ENCODE results near the gene CCS.

The CCS gene

GRCh38 chr11:66598993-66599392 lies 6.0 kb downstream of the CCS start:
- H3K9me2 ChIP-seq (ENCODE audit: low read depth, low read length), result no peaks in the 10 kb centered on the region
- no peak for TF ChIP-seq CTCF (IDR thresholded peaks at IDR 0.05; ENCODE audit: low read length)
- no peak for TF ChIP-seq EZH2 (IDR thresholded peaks at IDR 0.05; ENCODE audit: borderline replicate concordance, low read length)
- no peaks in the 10 kb centered on the region for H4K20me1 ChIP-seq (ENCODE audit: insufficient read depth, low read length)
- H2AFZ ChIP-seq (ENCODE audit: low read length), result no peak overlapping the region
- no peaks in the 10 kb centered on the region for H3K79me2 ChIP-seq (ENCODE audit: insufficient read depth, low read length)
- no peak overlapping the region for H3K9ac ChIP-seq (ENCODE audit: low read length)
- no peak overlapping the region for H3K27ac ChIP-seq (ENCODE audit: low read depth, low read length, poor library complexity, severe bottlenecking)
- peaks cover 24% of the 10 kb centered on the region for H3K4me1 ChIP-seq (ENCODE audit: insufficient read depth, low read length, severe bottlenecking)
- no peak overlapping the region for H3K4me3 ChIP-seq (ENCODE audit: low read depth, low read length, poor library complexity, severe bottlenecking)
- H3F3A ChIP-seq (ENCODE audit: insufficient read depth, low read length), result no peaks in the 10 kb centered on the region
- H3K4me2 ChIP-seq (ENCODE audit: low read length), result no peak overlapping the region
- H3K36me3 ChIP-seq (ENCODE audit: insufficient read depth, low read length), result peaks cover 18% of the 10 kb centered on the region; the same call in 1 of the 2 replicates
- no peaks in the 10 kb centered on the region for H3K9me3 ChIP-seq (ENCODE audit: low read length)
- H3K27me3 ChIP-seq (ENCODE audit: insufficient read depth, low read length), result no peaks in the 10 kb centered on the region

- Histone ChIP-seq H3K9me3 (ENCODE audit: low read length) (no peaks in the 10 kb centered on the region), H3K9me2 (ENCODE audit: low read depth, low read length) (no peaks in the 10 kb centered on the region), H2AFZ (ENCODE audit: low read length) (no peak overlapping the region), H3K79me2 (ENCODE audit: insufficient read depth, low read length) (no peaks in the 10 kb centered on the region), H3K4me3 (ENCODE audit: low read depth, low read length, poor library complexity, severe bottlenecking) (no peak overlapping the region), H3K9ac (ENCODE audit: low read length) (no peak overlapping the region), H3F3A (ENCODE audit: insufficient read depth, low read length) (no peaks in the 10 kb centered on the region), H4K20me1 (ENCODE audit: insufficient read depth, low read length) (no peaks in the 10 kb centered on the region), H3K4me2 (ENCODE audit: low read length) (no peak overlapping the region), H3K27ac (ENCODE audit: low read depth, low read length, poor library complexity, severe bottlenecking) (no peak overlapping the region), H3K36me3 (ENCODE audit: insufficient read depth, low read length) (peaks cover 27% of the 10 kb centered on the region; the same call in 1 of the 2 replicates), H3K4me1 (ENCODE audit: insufficient read depth, low read length, severe bottlenecking) (peaks cover 14% of the 10 kb centered on the region), H3K27me3 (ENCODE audit: insufficient read depth, low read length) (no peaks in the 10 kb centered on the region)
- TF ChIP-seq EZH2 (IDR thresholded peaks at IDR 0.05; ENCODE audit: borderline replicate concordance, low read length) (no peak), CTCF (IDR thresholded peaks at IDR 0.05; ENCODE audit: low read length) (no peak)
Measured at GRCh38 chr11:66600219-66600618, 7.2 kb downstream of the CCS start.

DNA sequence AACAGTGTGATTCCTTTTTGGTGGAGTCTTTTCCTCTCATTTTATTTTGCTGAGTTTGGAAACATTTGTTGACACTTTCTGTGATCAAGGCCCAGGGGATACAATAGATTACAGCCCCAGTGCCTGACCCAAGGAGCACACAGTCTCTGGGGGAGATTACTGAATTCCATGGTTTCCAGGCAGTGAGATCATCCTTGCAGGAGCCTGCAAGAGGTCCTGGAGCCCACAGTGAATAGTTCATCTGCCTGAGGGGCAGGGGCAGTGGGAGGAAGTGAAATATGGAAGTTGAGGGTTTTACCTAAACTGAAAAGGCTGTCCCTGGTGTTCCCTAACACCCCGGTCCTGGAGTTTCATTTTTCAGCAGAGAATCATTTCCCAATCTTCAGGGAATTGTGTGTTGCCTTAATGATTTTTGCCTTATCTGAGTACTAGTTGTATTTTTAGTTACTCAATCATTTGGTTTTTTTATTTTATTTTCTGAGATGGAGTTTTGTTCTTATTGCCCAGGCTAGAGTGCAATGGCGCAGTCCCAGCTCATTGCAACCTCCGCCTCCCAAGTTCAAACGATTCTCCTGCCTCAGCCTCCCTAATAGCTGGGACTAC lies 7.7 kb downstream of the CCS start:
- TF ChIP-seq EZH2 (IDR thresholded peaks at IDR 0.05; ENCODE audit: borderline replicate concordance, low read length) (no peak), CTCF (IDR thresholded peaks at IDR 0.05; ENCODE audit: low read length) (no peak)
- no peak overlapping the region for H2AFZ ChIP-seq (ENCODE audit: low read length)
- no peaks in the 10 kb centered on the region for H3K9me2 ChIP-seq (ENCODE audit: low read depth, low read length)
- H3K4me1 ChIP-seq (ENCODE audit: insufficient read depth, low read length, severe bottlenecking), result peaks cover 9% of the 10 kb centered on the region
- no peak overlapping the region for H3K4me3 ChIP-seq (ENCODE audit: low read depth, low read length, poor library complexity, severe bottlenecking)
- peaks cover 33% of the 10 kb centered on the region; the same call in 1 of the 2 replicates for H3K36me3 ChIP-seq (ENCODE audit: insufficient read depth, low read length)
- no peaks in the 10 kb centered on the region for H4K20me1 ChIP-seq (ENCODE audit: insufficient read depth, low read length)
- H3K9ac ChIP-seq (ENCODE audit: low read length), result no peak overlapping the region
- no peak overlapping the region for H3K4me2 ChIP-seq (ENCODE audit: low read length)
- H3K79me2 ChIP-seq (ENCODE audit: insufficient read depth, low read length), result no peaks in the 10 kb centered on the region
- no peaks in the 10 kb centered on the region for H3K27me3 ChIP-seq (ENCODE audit: insufficient read depth, low read length)
- no peaks in the 10 kb centered on the region for H3F3A ChIP-seq (ENCODE audit: insufficient read depth, low read length)
- H3K27ac ChIP-seq (ENCODE audit: low read depth, low read length, poor library complexity, severe bottlenecking), result no peak overlapping the region
- H3K9me3 ChIP-seq (ENCODE audit: low read length), result no peaks in the 10 kb centered on the region
